ENCODE data around the gene GMPR2.

GMPR2 gene

DNA sequence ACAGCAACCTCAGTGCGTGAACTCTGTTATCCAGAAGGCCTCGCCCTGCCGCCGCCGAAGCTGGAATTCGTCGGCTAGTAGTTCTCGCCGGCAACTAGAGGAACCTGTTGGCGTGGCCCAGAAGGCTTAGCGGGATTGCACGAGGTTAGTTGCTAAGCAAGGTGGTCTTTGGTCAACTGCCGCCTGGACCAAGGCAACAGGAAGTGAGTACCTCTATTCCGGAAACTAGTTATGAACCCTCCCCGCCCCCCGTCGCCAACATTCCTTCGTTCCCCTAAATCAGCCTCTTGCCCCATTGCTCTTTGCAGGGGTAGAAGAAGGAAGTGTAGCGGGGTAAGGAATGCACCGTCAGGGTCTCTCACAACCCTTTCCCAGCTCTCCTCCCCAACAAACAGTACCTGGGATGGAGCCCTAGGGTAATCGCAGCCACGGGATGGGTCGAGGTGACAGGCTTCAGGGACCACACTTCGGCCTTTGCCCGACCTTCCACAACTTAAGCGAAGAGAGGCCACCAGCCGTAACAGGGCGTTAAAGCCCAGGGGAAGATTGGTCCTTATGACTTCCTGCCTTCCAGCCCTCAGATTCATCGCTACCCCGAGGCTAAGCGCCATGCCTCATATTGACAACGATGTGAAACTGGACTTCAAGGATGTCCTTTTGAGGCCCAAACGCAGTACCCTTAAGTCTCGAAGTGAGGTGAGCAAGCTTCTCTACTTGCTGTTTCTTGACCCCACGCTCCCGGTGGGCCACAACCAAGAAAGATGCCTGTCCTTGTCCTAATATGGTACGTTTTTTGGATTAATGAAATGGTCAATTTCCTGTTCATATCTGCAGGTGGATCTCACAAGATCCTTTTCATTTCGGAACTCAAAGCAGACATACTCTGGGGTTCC, at the start of gene GMPR2:
Gene GMPR2 (plus strand): TSS at position 285 of the 893 bp plus-strand sequence. CDS start 325 bp downstream, at position 610.
- peak; percentile 16 for DNase-seq (ENCODE audit: low spot score)

DNA sequence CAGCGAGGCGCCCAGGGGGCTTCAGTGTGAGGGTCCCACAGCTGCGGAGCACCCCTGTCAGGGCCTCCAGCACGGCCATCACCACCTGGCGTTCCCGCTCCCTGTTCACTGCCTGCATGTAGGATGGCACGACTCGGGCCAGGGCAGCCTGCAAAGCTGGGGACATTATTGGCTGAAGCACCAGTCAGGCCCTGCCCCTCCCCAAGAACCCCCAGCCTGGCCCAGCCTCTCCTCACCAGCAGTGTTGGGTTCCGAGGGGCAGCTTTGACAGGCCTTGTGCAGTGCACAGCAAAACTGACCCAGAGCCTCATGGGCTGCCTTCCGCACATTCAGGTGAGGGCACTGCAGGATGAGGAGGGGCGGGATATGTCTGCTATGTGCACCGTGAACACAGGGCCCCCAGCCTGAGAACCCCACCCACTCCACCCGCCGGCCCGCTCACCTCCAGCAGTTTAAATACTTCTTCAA, 49.7 kb upstream of the GMPR2 start:
- DNase-seq (ENCODE audit: low spot score) = no peak

DNA sequence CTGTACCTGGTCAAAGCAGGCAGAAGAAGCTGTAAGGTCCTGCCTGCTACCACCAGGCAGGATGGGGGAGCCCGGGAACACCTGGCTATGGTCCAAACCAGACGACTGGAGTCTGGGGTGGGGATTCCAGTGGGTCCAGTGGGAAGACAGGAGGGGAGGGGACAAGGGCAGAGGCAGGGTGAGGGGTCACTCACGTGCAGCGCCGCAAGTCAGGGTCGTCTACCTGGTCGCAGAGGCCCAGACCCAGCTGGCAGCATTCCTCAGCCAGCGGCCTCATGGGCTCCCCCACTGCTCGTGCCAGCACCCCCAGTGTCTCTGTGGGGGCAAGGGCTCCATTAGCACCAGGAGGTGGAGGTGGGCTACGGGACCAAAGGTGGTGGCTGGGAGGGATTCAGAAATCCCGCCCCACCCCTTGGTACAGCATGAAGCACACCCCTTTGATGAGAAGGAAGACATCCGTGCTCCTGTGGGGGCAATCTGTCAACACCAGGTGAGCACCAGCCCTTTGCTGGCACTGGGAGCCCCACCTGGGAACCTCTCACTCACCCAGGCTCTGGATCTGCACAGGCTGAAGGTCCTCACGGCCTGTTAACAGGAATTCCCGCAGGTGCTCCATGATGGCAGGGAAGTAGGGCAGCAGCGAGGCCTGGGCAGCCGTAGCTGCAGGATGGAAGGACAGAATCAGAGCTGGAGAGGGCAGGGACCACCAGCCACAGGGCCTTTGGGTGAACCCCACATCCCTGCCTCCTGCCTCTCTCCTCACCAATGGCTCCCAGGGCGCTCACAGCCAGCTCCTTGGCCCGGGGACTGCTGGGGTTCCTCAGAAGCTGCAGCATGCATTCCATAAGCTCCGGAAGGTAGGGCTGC, 48.4 kb upstream of the GMPR2 start:
- DNase-seq (ENCODE audit: low spot score) = no peak

GRCh38 chr14:24185026-24185425, 47.7 kb upstream of the GMPR2 start:
- DNase-seq (ENCODE audit: low spot score) = no peak

GRCh38 chr14:24185741-24186140, 47.0 kb upstream of the GMPR2 start:
- no peak for DNase-seq (ENCODE audit: low spot score)

GRCh38 chr14:24186831-24187538, 45.7 kb upstream of the GMPR2 start:
- DNase-seq (ENCODE audit: low spot score) = no peak

- no peak for DNase-seq (ENCODE audit: low spot score)
Measured at GRCh38 chr14:24187539-24187915, 45.2 kb upstream of the GMPR2 start.

DNA sequence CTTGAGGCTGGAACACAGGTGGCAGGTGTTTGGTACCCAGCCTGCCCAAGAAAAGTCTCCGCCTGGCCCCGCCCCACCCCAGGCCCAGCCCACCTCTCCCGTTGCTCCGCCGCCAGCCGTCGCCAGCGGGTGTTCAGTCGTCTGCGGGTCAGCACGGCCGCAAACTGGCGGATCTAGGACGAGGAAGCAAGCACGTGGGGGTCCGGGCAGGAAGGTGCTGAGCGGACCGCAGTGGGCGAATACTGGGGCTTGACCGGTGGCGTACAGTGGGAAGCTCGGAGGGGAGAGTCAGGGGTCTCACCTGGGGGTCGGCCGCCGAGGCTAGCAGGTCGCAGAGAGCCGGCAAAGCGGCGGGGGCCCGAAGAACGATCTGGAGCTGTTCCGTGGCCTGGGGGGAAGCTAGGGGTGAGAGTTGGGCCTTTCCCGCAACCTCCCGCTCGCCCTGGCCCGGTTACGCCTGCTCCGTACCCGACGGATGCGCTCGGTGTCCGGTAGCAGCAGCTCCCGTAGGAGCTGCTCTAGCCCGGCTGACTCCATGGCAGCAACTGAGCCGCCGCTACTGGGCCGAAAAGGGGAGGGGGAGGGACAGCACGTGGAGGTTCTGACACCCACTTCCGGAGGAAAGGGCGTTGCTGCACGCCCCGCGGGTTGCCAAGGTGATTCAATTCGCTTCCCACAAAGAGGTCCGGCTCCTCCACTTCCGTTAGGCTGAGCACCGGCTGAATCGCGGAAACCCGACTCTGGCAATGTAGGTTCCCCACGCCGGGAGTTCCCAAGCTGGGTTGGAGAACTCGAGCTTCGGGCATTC, 44.3 kb upstream of the GMPR2 start, which contains the start of gene IPO4:
Gene IPO4 (minus strand): TSS at position 566 of the 808 bp plus-strand sequence. CDS start 29 bp downstream, at position 537.
- DNase-seq (ENCODE audit: low spot score) = peak; percentile 97

- no peak for DNase-seq (ENCODE audit: low spot score)
Measured at GRCh38 chr14:24189059-24189375, 43.7 kb upstream of the GMPR2 start.

- DNase-seq (ENCODE audit: low spot score) = no peak
Measured at GRCh38 chr14:24189460-24189859, 43.3 kb upstream of the GMPR2 start.

DNA sequence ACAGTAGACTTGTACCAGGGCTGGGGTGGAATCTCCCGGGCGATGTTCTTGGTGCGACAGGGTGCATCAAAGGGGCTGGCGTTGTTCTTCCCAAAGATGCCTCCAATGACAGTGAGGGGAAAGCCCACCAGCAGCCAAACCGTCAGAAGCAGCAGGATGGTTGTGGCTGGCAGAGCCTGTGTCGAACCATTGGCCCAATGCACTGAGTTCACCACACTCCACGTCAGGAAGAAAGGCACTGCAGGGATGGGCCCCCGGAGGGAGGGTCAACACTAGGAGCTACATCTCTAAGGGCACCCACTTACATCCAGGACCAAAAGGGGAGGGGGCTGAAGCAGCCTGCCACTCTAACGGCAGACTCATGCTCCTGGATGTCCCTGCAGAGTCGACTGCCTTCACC, 42.3 kb upstream of the GMPR2 start:
- no peak for DNase-seq (ENCODE audit: low spot score)

- no peak for DNase-seq (ENCODE audit: low spot score)
Measured at GRCh38 chr14:24192933-24193332, 39.8 kb upstream of the GMPR2 start.

DNA sequence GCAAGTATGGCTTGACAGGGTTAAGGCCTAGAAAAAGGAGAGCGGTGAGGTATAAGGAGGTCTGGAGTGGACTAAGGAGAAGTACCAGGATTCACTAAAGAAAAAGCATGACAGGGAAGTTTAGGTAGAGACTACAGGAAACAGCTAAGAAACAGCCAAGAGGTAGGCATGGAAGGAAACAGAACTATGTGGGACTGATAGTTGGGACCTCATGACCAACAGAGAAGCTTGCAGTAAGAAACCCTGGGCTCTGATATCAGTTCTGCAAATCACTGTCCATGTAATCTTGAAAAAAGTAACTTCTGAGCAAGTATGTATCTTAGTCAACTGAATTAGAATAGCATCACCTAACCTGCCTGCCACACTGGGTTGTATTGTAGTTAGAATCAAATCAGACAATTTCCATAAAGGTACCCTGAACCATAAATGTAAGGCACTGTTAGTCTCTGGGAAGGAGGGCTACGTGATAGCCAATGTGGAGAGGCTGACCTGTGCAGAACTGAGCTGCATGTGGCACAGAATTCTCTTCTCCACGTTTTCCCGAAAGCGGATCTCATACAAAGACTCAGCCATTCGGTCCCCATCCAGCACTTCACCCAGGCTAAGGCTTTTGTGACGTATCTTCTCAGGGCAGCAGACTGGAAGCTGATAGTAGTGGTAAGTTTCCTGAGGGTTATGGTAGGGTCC, 38.4 kb upstream of the GMPR2 start:
- no peak for DNase-seq (ENCODE audit: low spot score)

- no peak for DNase-seq (ENCODE audit: low spot score)
Measured at GRCh38 chr14:24194873-24195185, 37.9 kb upstream of the GMPR2 start.

- peak; percentile 87 for DNase-seq (ENCODE audit: low spot score)
Measured at GRCh38 chr14:24195186-24196070, 37.3 kb upstream of the GMPR2 start, which contains the start of gene TM9SF1. Gene TM9SF1, minus strand, starts transcription at chr14:24195441. Its CDS starts 422 bp downstream, at chr14:24195019.

GRCh38 chr14:24196071-24197055, 36.4 kb upstream of the GMPR2 start:
- no peak for DNase-seq (ENCODE audit: low spot score)

DNA sequence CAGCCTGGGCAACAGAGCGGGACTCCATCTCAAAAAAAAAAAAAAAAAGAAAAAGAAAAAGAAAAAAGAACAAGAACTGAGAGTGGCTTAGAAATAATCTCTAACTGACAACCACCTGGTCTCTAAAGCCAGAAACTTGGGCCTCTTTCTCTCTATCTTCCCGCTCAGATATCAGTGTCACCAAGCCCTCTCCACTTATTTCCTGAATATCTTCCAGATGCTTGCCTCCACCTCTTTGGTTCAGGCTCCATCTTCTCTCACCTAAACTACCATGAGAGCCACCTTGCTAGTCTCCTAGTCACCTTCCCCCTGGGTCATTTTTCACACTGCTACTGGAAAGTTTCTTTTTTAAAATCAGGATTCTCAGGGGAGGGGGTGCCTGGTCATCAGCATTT, 35.7 kb upstream of the GMPR2 start:
- DNase-seq (ENCODE audit: low spot score) = no peak

DNA sequence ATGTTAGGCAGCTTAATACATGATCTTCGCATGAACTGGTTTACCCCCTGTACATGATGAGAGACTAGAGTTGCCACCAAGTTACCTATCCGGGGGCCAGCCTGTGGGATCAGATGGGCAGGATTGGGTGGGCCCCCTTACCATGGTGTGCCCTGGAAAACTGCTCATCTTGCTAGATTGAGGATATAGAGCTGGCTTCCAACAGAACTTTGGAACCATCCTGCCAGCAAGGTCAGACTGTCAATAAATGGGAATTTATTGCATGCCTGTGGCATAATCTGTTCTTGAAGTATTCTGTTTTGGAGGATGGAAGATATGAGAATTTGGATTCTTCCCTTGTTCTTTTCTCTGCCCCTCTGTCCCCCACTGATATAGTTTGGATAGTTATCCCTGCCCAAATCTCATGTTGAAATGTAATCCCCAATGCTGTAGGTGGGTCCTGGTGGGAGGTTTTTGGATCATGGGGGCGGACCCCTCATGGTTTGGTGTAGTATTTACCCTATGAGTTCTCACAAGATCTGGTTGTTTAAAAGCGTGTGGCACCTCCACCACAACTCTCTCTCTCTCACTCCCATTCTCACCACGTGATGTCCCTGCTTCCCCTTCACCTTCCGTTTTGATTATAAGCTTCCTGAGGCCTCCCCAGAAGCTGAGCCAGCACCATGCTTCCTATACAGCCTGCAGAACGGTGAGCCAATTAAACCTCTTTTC, 33.8 kb upstream of the GMPR2 start:
- no peak for DNase-seq (ENCODE audit: low spot score)

Measured in activated CD4-positive, alpha-beta T cell treated with anti-CD3 and anti-CD28 coated beads, Interleukin-2, Interleukin-4, amounts not matched to agents 100 ng/mL and 50 ng/mL, durations not matched to agents 16 hours and 8 hours (primary cell).